Loucy (cell line): Measurements from ENCODE around the gene FOXP1.

Source experiments
- EZH2phosphoT487 ChIP-seq: fragments of 200-600 bp; IDR thresholded peaks from 2 replicates; pipeline ENCODE4 v1.6.1; 2018; ENCODE audit warnings: antibody characterized with exemption, mild to moderate bottlenecking, moderate library complexity, borderline replicate concordance
- TF ChIP-seq, protein P1 (sequence below): fragments of 200-600 bp; sonication (generic); conservative IDR thresholded peaks from 2 replicates; pipeline ENCODE4 v1.5.1; 2014; ENCODE audit warnings: mild to moderate bottlenecking, antibody characterized with exemption, low read length

DNA sequence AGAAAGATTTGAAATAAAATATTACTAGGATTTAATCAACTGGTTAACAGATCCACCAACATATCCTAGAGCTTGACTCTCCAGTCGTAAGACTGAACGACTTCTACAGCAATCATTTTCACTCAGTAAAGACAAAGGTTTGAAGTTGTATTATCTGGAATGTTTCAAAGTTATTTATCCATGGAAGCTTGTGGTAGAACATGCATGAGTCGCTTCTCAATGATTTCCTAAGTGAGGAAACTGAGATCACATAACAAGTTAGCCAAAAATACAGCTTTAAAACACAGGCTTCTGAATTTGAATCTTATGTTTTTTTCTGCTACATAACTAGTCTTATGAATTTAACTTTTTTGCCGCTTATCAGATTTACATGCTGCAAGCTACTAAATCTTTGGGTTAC is 241.8 kb downstream of the FOXP1 start:
- TF ChIP-seq, protein P1, sequence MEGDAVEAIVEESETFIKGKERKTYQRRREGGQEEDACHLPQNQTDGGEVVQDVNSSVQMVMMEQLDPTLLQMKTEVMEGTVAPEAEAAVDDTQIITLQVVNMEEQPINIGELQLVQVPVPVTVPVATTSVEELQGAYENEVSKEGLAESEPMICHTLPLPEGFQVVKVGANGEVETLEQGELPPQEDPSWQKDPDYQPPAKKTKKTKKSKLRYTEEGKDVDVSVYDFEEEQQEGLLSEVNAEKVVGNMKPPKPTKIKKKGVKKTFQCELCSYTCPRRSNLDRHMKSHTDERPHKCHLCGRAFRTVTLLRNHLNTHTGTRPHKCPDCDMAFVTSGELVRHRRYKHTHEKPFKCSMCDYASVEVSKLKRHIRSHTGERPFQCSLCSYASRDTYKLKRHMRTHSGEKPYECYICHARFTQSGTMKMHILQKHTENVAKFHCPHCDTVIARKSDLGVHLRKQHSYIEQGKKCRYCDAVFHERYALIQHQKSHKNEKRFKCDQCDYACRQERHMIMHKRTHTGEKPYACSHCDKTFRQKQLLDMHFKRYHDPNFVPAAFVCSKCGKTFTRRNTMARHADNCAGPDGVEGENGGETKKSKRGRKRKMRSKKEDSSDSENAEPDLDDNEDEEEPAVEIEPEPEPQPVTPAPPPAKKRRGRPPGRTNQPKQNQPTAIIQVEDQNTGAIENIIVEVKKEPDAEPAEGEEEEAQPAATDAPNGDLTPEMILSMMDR = no peak
- TF ChIP-seq EZH2phosphoT487 = no peak
